GM12891 (cell line): ENCODE measurements around the gene CTNNA2.

Experiments
- PAX5 ChIP-seq: IDR thresholded peaks from 2 replicates; pipeline ENCODE4 v1.6.1; 2011; ENCODE audit warnings: low read length, moderate library complexity, mild to moderate bottlenecking; ENCODE audit not compliant: insufficient read depth, severe bottlenecking
- POLR2A ChIP-seq: IDR thresholded peaks from 2 replicates; pipeline ENCODE4 v1.6.1; 2011; ENCODE audit warnings: low read depth, low read length, control low read depth
- POLR2AphosphoS5 ChIP-seq: IDR thresholded peaks from 2 replicates; pipeline ENCODE4 v1.6.1; 2011; ENCODE audit warnings: low read depth, low read length, control low read depth
- POU2F2 ChIP-seq: IDR thresholded peaks from 2 replicates; pipeline ENCODE4 v1.6.1; 2011; ENCODE audit warnings: low read depth, mild to moderate bottlenecking, control low read depth, low read length, moderate library complexity
- SPI1 ChIP-seq: IDR thresholded peaks from 2 replicates; pipeline ENCODE4 v1.6.1; 2011; ENCODE audit warnings: low read depth, low read length, control low read depth
- TAF1 ChIP-seq: IDR thresholded peaks from 2 replicates; pipeline ENCODE4 v1.6.1; 2011; ENCODE audit warnings: low read depth, low read length, control low read depth

GRCh38 chr2:79857888-79858287, 345.0 kb downstream of the CTNNA2 start:
- TF ChIP-seq POLR2AphosphoS5: no peak
- TF ChIP-seq POLR2A: no peak
- no peak for TF ChIP-seq PAX5
- no peak for TF ChIP-seq TAF1
- no peak for TF ChIP-seq POU2F2
- no peak for TF ChIP-seq SPI1
